Measurements from ENCODE around the gene PTPRG. TPM values are rescaled to one million over a fixed set of nuclear protein-coding genes. Genes with fewer than 3 reads are reported as not detected.

Gene PTPRG
- total RNA-seq, 1 experiment from 2014 or later, result 0.74 TPM

- no peaks in the 10 kb centered on the region for H3K9me3 ChIP-seq (ENCODE audit: control insufficient read depth, insufficient read depth, low read depth, low read length)
- CTCF ChIA-PET, result no interaction called here
- no peak for DNase-seq (ENCODE audit: low read depth, low spot score)
- no peak for ATAC-seq
- POLR2A ChIA-PET, result no interaction called here
- H3K27ac ChIP-seq (ENCODE audit: low read length), result no peak overlapping the region
- H3K27me3 ChIP-seq (ENCODE audit: control insufficient read depth, insufficient read depth, low read length), result no peaks in the 10 kb centered on the region
- intact Hi-C loops (cut with micrococcal nuclease; ENCODE audit: unreplicated experiment), result no loop called here
- H3K4me1 ChIP-seq (ENCODE audit: control insufficient read depth, insufficient read depth, low read length), result no peaks in the 10 kb centered on the region
- H3K36me3 ChIP-seq (ENCODE audit: control insufficient read depth, insufficient read depth, low read length), result no peaks in the 10 kb centered on the region
- no peak overlapping the region for H3K4me3 ChIP-seq (ENCODE audit: low read depth in 2 of 2, low read length in 2 of 2)
- no TSS peak for BruUV-seq (replicated peaks)
- no peak for TF ChIP-seq CTCF (IDR thresholded peaks at IDR 0.05)
- no peak for TF ChIP-seq SIN3A (IDR thresholded peaks at IDR 0.05; ENCODE audit: borderline replicate concordance, insufficient read depth, low read depth, low read length)
- TF ChIP-seq TCF7L2 (IDR thresholded peaks at IDR 0.05; ENCODE audit: low read depth, low read length), result no peak
- no peak for TF ChIP-seq POLR2AphosphoS5 (IDR thresholded peaks at IDR 0.05; ENCODE audit: low read depth, low read length)
- TF ChIP-seq REST (IDR thresholded peaks at IDR 0.05; ENCODE audit: insufficient read depth in 1 of 2, low read depth in 2 of 2, low read length in 1 of 2), result no peak
- in situ Hi-C loops (cut with HindIII; ENCODE audit: low pct_unique_long_range_greater_than_20kb, low sequenced_read_pairs), result no loop called here
Observed at GRCh38 chr3:61572879-61573278, 11.5 kb downstream of the PTPRG start.

GRCh38 chr3:61573441-61573840 is 12.1 kb downstream of the PTPRG start:
- Histone ChIP-seq H3K36me3 (ENCODE audit: control insufficient read depth, insufficient read depth, low read length) (no peaks in the 10 kb centered on the region), H3K9me3 (ENCODE audit: control insufficient read depth, insufficient read depth, low read depth, low read length) (no peaks in the 10 kb centered on the region), H3K27me3 (ENCODE audit: control insufficient read depth, insufficient read depth, low read length) (no peaks in the 10 kb centered on the region), H3K4me3 (ENCODE audit: low read depth in 2 of 2, low read length in 2 of 2) (no peak overlapping the region), H3K4me1 (ENCODE audit: control insufficient read depth, insufficient read depth, low read length) (no peaks in the 10 kb centered on the region), H3K27ac (ENCODE audit: low read length) (no peak overlapping the region)
- CTCF ChIA-PET, result no interaction called here
- BruUV-seq (replicated peaks), result no TSS peak
- POLR2A ChIA-PET, result no interaction called here
- no peak for TF ChIP-seq REST (IDR thresholded peaks at IDR 0.05; ENCODE audit: insufficient read depth in 1 of 2, low read depth in 2 of 2, low read length in 1 of 2)
- TF ChIP-seq SIN3A (IDR thresholded peaks at IDR 0.05; ENCODE audit: borderline replicate concordance, insufficient read depth, low read depth, low read length), result no peak
- TF ChIP-seq POLR2AphosphoS5 (IDR thresholded peaks at IDR 0.05; ENCODE audit: low read depth, low read length), result no peak
- no peak for TF ChIP-seq TCF7L2 (IDR thresholded peaks at IDR 0.05; ENCODE audit: low read depth, low read length)
- TF ChIP-seq CTCF (IDR thresholded peaks at IDR 0.05), result no peak
- in situ Hi-C loops (cut with HindIII; ENCODE audit: low pct_unique_long_range_greater_than_20kb, low sequenced_read_pairs) (no loop called here), intact Hi-C loops (cut with micrococcal nuclease; ENCODE audit: unreplicated experiment) (no loop called here)
- DNase-seq (ENCODE audit: low read depth, low spot score) (no peak), ATAC-seq (no peak)

All from Panc1 (cell line).